ELF-1 (cell line): ENCODE data around the gene CCDC73.
A peak's percentile ranks its signal among the peaks of the same experiment; 100 is the strongest.
"Not testable (repeated sequence)": the region's sequence is repeated elsewhere in the genome, so short reads cannot be mapped to it uniquely, and the experiment has no call there.

Source experiments
- DNase-seq: peaks from one replicate; pipeline ENCODE4 v3.0.0-alpha.2; 2016; ENCODE audit warnings: low read depth, low spot score

The CCDC73 gene

DNA sequence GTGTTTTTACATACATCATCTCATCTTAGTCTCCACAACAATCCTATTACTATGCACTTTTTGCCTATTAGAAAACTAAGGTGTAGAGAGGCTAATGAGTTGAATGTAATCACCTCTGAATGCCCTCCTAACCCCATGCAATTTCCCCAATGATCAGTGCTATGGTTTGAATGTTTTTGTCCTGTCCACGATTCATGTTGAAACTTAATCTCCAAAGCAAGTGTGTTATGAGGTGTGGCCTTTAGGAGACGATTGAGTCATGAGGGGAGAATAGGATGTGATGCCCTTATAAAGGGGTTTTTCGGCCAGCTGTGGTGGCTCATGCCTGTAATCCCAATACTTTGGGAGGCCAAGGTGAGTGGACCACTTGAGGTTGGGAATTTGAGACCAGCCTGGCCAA lies 2.0 kb upstream of the CCDC73 start:
- no peak for DNase-seq

DNA sequence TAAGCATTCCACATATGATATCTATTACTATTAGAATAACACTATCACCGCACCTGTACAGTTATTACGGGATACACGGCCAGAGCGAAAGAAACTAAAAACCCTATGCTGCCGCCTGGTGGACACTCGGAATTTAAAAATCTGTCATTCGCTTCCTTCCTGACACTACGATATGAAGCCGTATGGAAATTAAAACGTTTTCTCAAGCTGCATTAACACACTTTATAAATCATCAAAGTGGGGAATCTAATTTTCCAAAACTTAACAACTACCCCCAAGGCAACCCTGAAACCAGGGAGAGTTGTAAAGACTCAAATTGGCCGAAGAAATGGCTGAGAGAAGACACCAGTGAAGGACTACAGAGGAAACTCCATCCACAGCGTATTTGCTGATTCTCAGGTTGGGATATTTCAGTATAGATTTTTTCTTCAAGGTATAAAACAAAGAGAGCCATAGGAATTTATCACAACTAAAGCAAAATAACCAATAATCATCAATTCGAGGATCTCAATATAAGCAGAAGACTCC lies 1.4 kb downstream of the CCDC73 start:
- peak; percentile 47 for DNase-seq

DNA sequence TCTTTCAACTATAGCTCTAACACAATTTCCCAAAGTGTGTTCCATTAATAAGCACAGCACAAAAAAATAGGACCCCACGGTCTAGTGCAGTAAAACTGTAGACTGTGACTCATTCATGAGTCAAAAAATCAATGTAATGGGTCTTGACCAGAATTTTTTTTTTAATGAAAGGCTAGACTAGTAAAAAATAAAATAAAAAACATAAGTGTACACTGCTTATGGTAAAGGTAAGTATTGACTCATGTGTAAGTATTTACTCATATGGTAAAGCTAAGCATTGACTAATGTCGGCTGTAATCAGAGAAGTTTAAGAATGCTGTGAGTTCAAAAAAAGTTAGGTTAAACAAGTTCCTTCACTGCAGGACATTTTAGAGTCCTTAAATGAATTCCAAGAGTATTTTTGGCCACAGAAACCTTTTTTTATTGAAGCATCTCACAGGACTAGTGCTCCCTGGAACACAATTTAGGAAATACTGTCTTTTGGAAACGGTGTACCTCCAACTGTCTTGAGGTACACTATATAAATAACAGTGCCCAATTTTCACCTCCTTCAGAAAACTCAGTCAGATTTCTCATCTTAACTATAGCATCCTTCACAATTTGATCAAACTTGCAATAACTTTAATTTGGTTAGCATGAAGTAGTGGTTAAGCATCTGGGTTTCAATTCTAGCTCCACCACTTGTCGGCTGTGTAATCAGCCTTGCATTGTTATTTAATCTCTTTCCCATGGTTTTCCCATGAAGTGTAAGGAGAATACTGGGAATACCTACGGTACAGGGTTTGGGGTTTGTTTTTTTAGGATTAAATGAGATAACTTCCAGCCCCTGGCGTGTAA lies 2.1 kb downstream of the CCDC73 start:
- DNase-seq: no peak

DNA sequence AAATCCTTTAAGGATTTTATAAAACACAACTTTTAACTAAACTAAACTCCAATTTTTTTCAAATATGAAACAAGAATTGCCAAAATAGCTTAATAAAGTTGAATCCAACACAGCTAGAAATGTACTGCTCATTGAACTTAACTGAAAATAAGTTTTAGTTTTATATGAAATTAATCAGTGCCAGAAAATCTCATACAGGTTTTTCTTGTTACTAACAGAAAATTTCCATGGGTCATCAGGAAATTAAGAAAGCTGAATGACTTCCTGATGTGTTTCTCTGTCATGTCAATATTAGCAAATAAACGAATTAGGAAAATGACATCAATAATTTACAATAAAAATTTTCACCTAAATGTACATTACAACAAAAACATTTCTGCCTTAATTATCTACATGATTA lies 3.5 kb downstream of the CCDC73 start:
- DNase-seq: no peak

DNA sequence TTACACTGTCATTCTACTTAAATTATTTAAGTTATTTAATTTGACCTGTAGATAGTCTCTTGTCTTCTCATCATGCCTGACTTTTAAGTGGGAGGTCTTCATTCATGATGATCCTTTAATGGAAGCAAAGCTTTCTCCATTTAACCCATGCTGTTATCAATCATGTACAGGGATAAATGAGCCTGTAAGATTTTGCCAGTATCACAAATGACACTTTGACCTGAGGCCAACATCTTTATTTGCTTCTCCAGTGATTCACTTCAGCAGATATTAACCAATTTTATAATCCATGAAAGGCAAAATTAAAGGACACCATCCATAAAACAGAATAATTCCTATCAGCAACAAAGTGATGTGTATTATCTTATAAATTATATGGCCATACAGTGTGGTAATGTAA lies 7.7 kb downstream of the CCDC73 start:
- no peak for DNase-seq

DNA sequence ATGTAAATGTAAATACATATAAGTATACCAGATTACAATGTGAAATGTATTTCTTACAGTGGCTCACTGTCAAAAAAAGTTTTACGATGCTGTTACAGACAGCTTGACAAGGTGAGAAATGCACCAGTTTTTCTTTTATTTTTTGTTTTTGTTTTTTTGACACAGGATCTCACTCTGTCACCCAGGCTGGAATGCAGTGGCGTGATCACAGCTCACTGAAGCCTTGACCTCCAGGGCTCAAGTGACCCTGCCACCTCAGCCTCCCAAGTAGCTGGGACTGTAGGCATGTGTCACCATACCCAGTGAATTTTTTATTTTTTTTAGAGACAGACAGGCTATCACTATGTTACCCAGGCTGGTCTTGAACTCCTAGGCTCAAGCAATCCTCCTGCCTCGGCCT lies 9.2 kb downstream of the CCDC73 start:
- DNase-seq: no peak

DNA sequence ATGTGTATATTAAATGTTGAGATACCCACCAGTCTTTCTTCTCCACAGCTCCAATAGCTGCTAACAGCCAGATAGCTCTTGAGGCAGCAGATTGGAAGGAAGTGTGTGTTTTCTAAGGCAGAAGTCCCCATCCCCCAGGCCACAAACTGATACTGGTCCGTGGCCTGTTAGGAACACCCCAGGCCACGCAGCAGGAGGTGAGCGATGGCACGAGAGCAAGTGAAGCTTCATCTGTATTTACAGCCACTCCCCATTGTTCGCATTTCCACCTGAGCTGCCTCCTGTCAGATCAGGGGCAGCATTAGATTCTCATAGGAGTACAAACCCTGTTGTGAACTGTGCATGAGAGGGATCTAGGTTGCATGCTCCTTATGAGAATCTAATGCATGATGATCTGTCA lies 12.7 kb downstream of the CCDC73 start:
- DNase-seq: peak; percentile 36

DNA sequence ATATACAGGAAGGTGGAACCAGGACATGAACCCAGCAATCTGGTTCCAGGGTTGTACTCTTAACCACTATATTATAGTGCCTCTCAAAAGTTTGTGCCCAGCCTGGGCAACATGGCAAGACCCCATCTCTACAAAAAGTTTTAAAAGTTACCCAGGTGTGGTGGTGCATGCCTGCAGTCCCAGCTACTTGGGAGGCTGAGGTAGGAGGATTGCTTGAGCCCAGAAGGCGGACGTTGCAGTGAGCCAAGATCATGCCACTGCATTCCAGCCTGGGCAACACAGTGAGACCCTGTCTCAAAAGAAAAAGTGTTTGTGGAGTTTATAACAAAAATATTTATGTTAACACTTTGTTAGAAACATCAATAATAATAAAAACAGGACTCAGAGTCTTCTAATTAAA lies 13.6 kb downstream of the CCDC73 start:
- not testable (repeated sequence) for DNase-seq

DNA sequence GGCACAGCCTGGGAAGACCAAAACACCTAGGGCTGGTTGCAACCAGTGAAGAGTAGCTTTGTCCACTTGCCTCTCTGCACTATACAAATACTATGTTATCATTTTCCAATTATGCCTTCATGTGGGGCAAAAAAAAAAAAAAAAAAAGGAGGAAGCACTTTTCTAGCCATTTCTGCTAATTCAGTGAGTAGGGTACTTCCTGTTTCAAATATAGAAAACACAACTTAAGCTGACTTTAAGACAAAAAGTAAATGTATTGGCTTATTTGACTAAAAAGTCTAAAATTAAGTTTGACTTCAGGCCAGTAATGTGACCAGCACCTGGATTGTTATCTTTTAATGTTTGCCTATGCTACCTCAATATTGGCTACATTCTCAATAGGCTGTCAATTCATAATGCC lies 15.3 kb downstream of the CCDC73 start:
- DNase-seq: no peak

DNA sequence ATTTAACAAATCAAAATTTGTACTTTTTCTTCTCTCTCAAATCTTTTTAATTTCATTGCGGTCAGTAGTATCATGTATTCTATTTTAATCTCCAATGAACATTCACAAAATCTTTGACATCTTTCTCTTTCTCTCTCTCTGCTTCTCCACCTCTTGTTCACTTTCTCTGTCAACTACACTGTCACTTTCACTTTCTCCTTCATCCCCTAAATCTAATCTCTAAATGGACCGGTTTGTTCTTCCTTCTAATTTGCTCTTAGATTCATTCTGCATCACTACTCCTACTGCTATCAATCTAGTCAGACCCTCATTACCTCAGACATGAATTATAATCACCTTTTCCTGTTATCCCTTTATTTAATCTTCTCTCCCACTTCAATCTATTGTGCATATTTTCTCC lies 18.6 kb downstream of the CCDC73 start:
- no peak for DNase-seq

DNA sequence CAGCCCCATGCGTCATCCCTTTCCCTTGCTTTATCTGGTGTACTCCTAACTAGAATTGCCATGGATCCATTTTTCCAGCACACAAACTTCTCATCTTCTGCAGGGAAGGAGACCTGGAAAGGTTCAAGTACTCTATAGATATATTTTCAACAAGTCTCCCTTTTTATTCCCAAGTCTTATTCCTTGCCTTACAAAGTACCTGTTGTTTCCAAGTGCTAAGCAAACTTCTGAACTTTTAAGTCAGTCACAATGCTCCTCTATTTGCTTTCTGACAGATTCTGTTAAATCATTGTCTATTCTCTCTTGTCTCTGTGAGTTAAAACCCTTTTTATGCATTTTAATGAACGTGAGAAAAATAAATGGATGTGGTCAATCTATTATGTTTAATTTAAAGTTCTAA lies 20.4 kb downstream of the CCDC73 start:
- DNase-seq: no peak

DNA sequence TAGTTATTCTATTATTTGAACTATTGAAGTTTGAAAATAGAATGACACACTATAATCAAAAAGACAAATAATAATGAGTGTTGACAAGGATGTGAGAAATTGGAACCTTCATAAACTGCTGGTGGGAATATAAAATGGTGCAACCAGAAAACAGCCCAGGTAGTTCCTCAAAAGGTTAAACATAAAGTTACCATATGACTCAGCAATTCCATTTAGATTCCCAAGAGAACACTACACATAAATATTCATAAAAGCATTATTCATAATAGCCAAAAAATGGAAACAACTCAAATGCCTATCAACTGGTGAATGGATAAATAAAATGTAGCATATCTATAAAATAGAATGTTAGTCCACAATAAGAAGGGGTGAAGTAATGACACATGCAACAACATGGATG lies 21.7 kb downstream of the CCDC73 start:
- DNase-seq: no peak

DNA sequence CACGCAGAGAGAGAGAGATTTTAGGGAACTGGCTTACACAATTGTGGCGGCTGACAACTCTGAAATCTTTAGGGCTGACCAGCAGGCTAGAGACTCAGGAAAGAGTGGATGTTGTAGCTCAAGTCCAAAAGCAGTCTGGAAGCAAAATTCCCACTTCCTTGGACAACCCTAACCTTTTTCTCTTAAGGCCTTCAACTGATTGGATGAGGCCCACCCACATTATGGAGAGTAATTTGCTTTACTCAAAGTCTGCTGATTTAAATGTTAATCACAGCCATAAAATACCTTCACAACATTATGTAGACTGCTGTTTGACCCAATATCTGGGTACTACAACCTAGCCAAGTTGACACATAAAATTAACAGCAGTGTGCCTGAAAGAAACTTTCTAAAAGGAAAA lies 32.7 kb downstream of the CCDC73 start:
- not testable (repeated sequence) for DNase-seq

DNA sequence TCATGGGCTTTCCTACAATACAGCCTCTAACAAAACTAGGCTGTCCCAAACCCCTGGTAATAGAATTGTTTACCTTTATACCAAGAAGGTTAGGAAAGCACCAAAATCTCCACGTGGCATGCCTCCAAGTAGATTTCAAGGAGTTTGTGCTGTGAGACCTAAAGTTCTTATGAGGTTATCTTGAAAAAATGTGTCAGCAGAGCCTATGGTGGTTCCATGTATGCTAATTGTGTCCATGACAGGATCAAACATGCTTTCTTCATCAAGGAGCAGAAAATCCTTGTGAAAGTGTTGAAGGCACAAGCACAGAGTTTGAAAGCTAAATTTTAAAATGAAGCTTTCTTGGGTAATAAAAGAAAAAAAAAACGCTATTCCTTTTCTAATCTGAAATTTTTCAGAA lies 36.2 kb downstream of the CCDC73 start:
- DNase-seq: no peak

DNA sequence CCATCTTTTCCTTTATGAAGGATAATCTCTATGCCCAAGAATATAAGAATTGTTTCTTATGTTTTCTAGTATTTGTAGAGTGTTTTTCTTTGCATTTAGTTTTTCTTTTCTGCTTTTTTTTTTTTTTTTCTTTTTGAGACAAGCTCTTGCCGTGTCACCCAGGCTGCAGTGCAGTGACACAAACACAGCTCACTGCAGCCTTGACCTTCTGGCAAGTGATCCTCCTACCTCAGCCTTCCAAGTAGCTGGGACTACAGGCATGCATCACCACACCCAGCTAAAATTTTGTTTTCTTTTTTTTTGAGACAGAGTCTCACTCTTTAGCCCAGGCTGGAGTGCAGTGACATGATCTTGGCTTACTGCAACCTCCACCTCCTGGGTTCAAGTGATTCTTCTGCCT lies 41.3 kb downstream of the CCDC73 start:
- DNase-seq: not testable (repeated sequence)

DNA sequence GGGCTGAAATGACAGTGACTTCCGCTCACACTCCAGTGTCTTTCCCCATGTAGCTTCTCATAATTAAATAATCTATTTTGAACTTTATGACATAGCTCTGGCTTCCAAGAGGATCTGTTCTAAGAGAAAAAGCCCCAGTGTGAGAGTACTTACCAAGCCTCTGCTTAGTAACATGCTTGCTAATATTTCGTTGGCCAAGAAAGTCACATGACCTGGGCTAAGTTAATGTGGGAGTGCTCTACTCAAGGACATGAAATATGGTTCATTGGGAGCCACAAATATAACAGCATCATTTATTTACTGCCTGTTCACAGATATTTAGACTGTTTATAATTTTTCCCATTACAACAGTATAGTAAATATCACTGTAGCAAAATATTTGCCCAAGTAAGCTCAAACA lies 42.5 kb downstream of the CCDC73 start:
- no peak for DNase-seq

DNA sequence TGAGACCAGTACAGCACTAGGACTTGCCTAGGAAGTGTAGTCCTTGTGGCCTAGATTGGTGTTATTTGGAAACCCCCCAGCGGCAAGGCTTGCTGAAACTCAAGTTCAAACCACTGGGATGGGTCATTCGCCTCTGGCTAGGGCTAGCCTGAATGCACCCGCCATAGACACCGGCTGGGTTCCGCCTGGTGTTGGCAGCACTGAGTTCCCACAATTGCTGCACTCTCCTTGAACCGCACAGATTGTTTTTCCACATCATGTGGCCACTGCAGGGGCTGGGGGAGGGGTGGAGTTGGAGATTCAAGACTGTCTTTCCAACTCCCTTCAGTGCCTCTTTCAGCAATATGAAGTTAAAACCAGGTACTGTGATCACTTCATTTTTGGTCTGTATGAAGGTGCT lies 43.1 kb downstream of the CCDC73 start:
- peak; percentile 7 for DNase-seq

DNA sequence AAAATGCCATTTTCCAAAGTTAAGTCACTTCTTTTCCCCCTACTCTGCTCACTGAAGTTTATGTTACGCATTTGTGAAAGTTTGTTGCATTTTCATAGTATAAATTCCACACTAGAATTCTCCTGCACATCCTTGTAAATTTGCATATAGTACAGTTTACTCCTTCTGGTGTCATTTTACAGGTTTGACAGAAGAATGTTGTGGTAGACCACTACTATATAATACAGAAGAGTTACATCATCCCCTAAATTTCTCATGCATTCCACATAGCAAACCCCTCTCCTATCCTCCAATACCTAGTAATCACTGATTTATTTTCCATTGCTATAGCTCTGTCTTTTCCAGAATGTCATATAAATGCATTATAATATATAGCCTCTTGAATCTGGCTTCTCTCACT lies 64.5 kb downstream of the CCDC73 start:
- DNase-seq: no peak

DNA sequence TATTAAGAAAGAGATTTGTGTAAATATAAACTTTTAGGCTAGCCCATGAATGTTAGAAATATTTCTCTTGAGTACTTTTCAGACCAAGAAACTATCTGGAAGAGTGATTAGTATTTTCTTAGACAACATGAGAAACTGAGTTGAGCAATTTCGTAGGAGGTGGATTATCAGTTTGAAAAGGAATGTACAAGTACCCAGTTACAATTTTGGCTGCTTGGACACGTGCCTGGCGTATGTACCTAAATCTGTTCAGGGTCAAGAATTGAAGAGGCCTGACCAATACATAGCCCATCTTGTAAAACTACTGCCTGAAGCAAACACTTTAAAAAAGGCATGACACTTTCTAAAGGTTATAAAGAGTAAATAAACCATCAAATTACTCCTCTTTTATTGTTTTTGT lies 71.1 kb downstream of the CCDC73 start:
- no peak for DNase-seq

DNA sequence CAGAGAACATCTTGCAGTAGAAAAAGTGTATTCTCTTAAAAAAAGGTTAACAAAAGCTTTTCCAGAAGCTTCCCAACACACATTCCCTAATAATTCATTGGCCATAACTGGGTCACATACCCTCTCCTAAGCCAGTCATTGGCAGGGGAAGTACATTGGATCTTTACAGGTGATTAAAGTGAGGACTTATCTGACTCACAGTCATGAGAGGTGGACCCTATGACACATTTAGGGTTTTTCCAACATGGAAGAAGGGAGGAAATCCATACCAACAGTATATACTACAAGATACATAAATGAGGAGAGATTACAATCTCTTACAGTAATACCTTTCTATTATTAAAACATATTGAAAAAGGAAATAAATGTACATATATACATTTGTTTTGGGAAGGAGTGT lies 72.2 kb downstream of the CCDC73 start:
- no peak for DNase-seq

DNA sequence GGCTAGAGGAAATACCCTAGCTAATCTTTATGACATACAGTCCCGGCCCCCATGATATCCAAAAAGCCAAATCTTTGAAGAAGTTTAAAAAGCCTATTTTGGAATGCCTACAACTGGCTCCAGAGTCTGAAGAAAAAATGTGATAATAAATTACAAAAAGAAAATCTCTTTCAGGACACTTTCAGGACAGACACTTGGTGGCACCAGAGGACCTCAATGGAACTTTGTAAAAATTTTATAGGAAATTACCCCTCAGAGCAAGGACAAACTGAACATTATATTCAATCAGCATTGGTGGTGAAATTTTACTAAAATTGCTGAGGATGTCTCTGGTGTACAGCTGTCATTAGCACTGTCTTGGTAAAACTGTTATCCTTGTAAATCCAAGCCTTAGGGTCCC lies 81.0 kb downstream of the CCDC73 start:
- DNase-seq: no peak

DNA sequence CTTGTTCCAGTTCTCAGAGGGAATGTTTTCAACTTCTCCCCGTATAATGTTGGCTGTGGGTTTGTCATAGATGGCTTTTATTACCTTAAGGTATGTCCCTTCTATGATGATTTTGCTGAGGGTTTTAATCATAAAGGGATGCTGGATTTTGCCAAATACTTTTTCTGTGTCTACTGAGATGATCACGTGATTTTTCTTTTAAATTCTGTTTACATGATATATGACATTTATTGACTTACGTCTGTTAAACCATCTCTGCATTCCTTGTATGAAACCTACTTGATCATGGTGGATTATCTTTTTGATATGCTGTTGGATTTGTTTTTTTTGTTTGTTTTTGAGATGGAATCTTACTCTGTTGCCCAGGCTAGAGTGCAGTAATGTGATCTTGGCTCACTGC lies 85.5 kb downstream of the CCDC73 start:
- not testable (repeated sequence) for DNase-seq

DNA sequence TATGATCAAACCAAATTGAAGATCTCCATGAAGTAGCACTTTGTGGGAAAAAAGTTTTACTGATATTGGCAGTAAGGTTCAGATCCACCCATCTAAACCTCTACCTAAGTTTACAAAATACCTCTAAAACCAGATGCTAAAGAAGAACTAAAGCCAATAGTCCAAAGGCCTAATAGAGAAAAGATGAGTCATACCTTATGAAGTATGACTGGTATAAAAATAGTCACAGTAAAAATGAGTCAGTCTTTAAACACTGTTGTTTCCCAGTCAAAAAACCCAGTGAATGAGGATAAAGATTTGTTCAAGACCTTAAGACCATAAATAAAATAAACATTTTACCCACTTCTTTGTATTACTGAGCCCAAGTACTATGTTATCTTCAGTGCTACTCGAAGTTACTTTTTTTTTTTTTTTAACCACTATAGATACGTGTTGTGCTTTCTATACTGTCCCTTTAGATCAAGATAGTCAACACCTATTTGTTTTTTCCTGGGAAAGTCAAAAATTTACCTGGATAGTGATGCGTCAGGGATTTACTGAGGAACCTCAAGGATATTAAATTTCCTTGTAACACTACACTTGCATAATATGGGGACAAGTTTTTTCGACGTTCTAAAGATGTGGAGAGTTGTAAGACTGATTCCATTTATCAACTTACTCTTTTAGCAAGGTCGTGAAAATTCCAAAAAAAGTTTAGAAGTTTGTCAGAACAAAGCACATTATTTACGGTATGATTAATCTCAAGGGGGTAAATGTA lies 87.3 kb downstream of the CCDC73 start:
- no peak for DNase-seq
